PFSK-1 (cell line): ENCODE results near the gene FAM78B.

Experiments used
- FOXP2 ChIP-seq: optimal IDR thresholded peaks from 2 replicates; pipeline ENCODE3; 2011; ENCODE audit warnings: borderline replicate concordance, control low read depth, inconsistent platforms; ENCODE audit not compliant: insufficient read depth; ENCODE audit errors: extremely low read length, extremely low read depth
- POLR2AphosphoS5 ChIP-seq: IDR thresholded peaks from 2 replicates; pipeline ENCODE4 v1.6.1; 2012; ENCODE audit warnings: low read depth, mild to moderate bottlenecking, control low read depth, low read length, moderate library complexity
- SIN3A ChIP-seq: IDR thresholded peaks from 2 replicates; pipeline ENCODE4 v1.6.1; 2012; ENCODE audit warnings: mild to moderate bottlenecking, low read length, moderate library complexity, borderline replicate concordance; ENCODE audit not compliant: insufficient read depth
- TAF1 ChIP-seq: IDR thresholded peaks from 2 replicates; pipeline ENCODE4 v1.6.1; 2012; ENCODE audit warnings: low read length, control low read depth, borderline replicate concordance; ENCODE audit not compliant: insufficient read depth
- TF ChIP-seq, protein P1 (sequence below), 2 experiments: IDR thresholded peaks; 2 replicates each; pipeline versions ENCODE4 v1.6.1 to v1.8.0; 2011 to 2012; ENCODE audit warnings: low read depth in 2 of 2, low read length in 2 of 2, control low read depth in 1 of 2, inconsistent platforms in 1 of 2, mild to moderate bottlenecking in 1 of 2, moderate library complexity in 1 of 2; ENCODE audit not compliant: insufficient read depth in 1 of 2

DNA sequence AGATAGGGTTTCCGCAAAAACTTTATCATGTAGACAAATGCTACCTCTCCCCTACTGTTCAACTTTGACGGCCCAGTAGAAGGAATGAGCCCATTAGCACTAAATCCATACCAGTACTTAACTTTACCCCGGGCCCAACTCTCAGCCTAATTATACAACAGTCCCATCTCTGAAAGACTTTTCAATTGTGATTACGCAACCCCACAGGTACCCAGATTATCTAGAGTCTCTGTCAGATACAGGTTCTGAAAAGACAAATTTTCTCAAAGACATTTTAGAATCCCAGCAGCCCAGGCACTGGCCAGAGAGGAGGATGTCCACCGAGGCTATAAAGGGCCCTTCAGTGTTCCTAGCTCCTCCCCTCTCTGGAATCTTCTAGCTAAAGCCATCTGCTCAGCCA lies 15.0 kb downstream of the FAM78B start:
- no peak for TF ChIP-seq POLR2AphosphoS5
- TF ChIP-seq TAF1 = no peak
- TF ChIP-seq, protein P1, sequence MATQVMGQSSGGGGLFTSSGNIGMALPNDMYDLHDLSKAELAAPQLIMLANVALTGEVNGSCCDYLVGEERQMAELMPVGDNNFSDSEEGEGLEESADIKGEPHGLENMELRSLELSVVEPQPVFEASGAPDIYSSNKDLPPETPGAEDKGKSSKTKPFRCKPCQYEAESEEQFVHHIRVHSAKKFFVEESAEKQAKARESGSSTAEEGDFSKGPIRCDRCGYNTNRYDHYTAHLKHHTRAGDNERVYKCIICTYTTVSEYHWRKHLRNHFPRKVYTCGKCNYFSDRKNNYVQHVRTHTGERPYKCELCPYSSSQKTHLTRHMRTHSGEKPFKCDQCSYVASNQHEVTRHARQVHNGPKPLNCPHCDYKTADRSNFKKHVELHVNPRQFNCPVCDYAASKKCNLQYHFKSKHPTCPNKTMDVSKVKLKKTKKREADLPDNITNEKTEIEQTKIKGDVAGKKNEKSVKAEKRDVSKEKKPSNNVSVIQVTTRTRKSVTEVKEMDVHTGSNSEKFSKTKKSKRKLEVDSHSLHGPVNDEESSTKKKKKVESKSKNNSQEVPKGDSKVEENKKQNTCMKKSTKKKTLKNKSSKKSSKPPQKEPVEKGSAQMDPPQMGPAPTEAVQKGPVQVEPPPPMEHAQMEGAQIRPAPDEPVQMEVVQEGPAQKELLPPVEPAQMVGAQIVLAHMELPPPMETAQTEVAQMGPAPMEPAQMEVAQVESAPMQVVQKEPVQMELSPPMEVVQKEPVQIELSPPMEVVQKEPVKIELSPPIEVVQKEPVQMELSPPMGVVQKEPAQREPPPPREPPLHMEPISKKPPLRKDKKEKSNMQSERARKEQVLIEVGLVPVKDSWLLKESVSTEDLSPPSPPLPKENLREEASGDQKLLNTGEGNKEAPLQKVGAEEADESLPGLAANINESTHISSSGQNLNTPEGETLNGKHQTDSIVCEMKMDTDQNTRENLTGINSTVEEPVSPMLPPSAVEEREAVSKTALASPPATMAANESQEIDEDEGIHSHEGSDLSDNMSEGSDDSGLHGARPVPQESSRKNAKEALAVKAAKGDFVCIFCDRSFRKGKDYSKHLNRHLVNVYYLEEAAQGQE (IDR thresholded peaks at IDR 0.05; ENCODE audit: insufficient read depth in 1 of 2, low read depth in 2 of 2, low read length in 2 of 2) = no peak
- no peak for TF ChIP-seq FOXP2
- TF ChIP-seq SIN3A = no peak
